Measurements from ENCODE around the gene SYCE3. TPM values are rescaled to one million over a fixed set of nuclear protein-coding genes. Genes with fewer than 3 reads are reported as not detected.

SYCE3 gene
- total and polyA plus RNA-seq, 7 donors: not detected

DNA sequence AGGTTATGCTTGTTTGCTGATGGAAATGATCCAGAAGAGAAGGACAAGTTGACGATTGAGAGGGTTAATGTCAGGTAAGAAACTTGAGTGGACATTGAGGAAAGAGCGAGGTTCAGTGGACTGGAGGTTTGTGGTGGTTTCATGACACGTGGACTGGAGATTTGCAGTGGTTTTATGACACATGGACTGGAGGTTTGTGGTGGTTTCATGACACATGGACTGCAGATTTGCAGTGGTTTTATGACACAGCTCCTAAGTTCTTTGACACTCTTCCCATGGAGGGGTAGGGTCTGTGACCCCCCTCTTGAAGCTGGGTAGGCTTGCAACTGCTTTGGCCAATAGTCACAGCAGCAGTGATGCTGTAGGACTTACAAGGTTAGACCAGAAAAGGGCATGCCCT, 32.5 kb upstream of the SYCE3 start:
- 87 to 88% methylated on average over 3 of the region's 3 CpGs for WGBS, 2 donors
- no peak for TF ChIP-seq POLR2A (IDR thresholded peaks at IDR 0.05)
- TF ChIP-seq EP300 (IDR thresholded peaks at IDR 0.05): no peak
- no peak for TF ChIP-seq CTCF (IDR thresholded peaks at IDR 0.05)
- no peak for TF ChIP-seq POLR2AphosphoS5 (IDR thresholded peaks at IDR 0.05)
- H3K27me3 ChIP-seq: peaks cover 5 to 30% (median 21%) of the 10 kb centered on the region in 3 donors
- H3K36me3 ChIP-seq: no peaks in the 10 kb centered on the region
- no peak for DNase-seq
- H3K9me3 ChIP-seq: no peaks in the 10 kb centered on the region
- intact Hi-C loops (cut with DNase I): no loop called here
- H3K4me3 ChIP-seq: no peak overlapping the region
- peaks cover 0 to 5% (median 4%) of the 10 kb centered on the region in 4 donors for H3K4me1 ChIP-seq
- H3K27ac ChIP-seq: no peak overlapping the region

DNA sequence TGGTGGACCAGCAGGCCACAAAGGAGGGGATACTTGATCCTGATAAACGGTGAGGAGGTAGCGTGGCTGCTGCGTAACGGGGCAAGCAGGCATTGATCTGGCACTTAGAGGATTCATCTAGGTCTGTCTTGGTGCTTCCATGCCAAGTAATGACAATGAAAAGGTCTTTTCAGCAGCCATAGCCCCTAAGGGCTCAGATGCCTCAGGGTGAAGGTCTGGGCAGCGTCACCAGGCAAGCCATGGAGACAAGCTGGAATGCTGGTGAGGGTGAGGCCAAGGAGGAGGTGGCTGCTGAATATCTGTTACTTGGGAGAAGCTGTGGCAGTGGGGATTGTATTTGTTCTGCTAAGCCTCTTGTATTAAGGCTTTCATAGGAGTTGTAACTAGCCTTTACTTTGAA, 24.7 kb upstream of the SYCE3 start:
- TF ChIP-seq POLR2AphosphoS5 (IDR thresholded peaks at IDR 0.05) (no peak), POLR2A (IDR thresholded peaks at IDR 0.05) (no peak), CTCF (IDR thresholded peaks at IDR 0.05) (no peak), EP300 (IDR thresholded peaks at IDR 0.05) (no peak)
- no peak overlapping the region for H3K27ac ChIP-seq
- WGBS, 2 donors: 94 to 96% methylated on average over 5 of the region's 5 CpGs
- no peak overlapping the region for H3K4me3 ChIP-seq
- H3K36me3 ChIP-seq: no peaks in the 10 kb centered on the region
- intact Hi-C loops (cut with DNase I): no loop called here
- no peaks in the 10 kb centered on the region for H3K9me3 ChIP-seq
- no peak for DNase-seq
- peaks cover 0 to 9% (median 8%) of the 10 kb centered on the region in 4 donors for H3K4me1 ChIP-seq
- no peaks in the 10 kb centered on the region for H3K27me3 ChIP-seq

GRCh38 chr22:50586416-50586815, 23.7 kb upstream of the SYCE3 start:
- Histone ChIP-seq H3K27me3 (no peaks in the 10 kb centered on the region), H3K4me3 (no peak overlapping the region), H3K4me1 (peaks cover 0 to 16% (median 14%) of the 10 kb centered on the region in 4 donors), H3K27ac (no peak overlapping the region), H3K36me3 (no peaks in the 10 kb centered on the region), H3K9me3 (no peaks in the 10 kb centered on the region)
- intact Hi-C loops (cut with DNase I): no loop called here
- DNase-seq: no peak
- TF ChIP-seq CTCF (IDR thresholded peaks at IDR 0.05) (no peak), POLR2A (IDR thresholded peaks at IDR 0.05) (no peak), EP300 (IDR thresholded peaks at IDR 0.05) (no peak), POLR2AphosphoS5 (IDR thresholded peaks at IDR 0.05) (no peak)
- WGBS, 2 donors: 85 to 95% methylated on average over 5 of the region's 5 CpGs

GRCh38 chr22:50585781-50586180, 23.1 kb upstream of the SYCE3 start:
- H3K4me1 ChIP-seq: peaks cover 0 to 21% (median 18%) of the 10 kb centered on the region in 4 donors
- intact Hi-C loops (cut with DNase I): no loop called here
- H3K36me3 ChIP-seq: no peaks in the 10 kb centered on the region
- H3K9me3 ChIP-seq: no peaks in the 10 kb centered on the region
- DNase-seq: no peak
- no peak overlapping the region for H3K4me3 ChIP-seq
- WGBS, 2 donors: 89 to 94% methylated on average over 8 of the region's 8 CpGs
- no peaks in the 10 kb centered on the region for H3K27me3 ChIP-seq
- H3K27ac ChIP-seq: no peak overlapping the region
- TF ChIP-seq POLR2AphosphoS5 (IDR thresholded peaks at IDR 0.05) (no peak), CTCF (IDR thresholded peaks at IDR 0.05) (no peak), POLR2A (IDR thresholded peaks at IDR 0.05) (no peak), EP300 (IDR thresholded peaks at IDR 0.05) (no peak)

DNA sequence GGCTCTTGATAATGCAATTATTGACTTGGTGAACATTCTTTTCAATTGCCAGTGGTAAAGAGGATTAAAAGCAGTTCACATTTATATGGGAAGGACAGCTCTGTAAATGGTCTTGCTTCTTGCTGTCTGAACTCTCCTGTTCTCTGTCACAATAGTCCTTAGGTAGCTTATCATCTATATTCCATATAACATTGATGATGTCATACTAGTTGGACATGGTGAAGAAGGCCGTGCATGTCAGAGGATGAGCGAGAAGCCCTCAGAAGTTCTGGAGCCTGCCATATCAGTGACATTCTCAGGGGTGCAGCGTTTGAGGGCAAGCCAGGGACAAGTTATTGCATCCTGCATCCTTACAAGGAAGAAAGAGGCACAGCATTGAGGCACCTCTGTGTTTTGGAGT, 22.5 kb upstream of the SYCE3 start:
- Histone ChIP-seq H3K27ac (no peak overlapping the region), H3K4me3 (no peak overlapping the region), H3K36me3 (peaks cover 0 to 1% (median 0%) of the 10 kb centered on the region in 4 donors), H3K4me1 (peaks cover 0 to 21% (median 18%) of the 10 kb centered on the region in 4 donors), H3K9me3 (no peaks in the 10 kb centered on the region), H3K27me3 (no peaks in the 10 kb centered on the region)
- intact Hi-C loops (cut with DNase I): no loop called here
- 94% methylated on average over 3 of the region's 3 CpGs for WGBS, 2 donors
- TF ChIP-seq EP300 (IDR thresholded peaks at IDR 0.05) (no peak), CTCF (IDR thresholded peaks at IDR 0.05) (no peak)
- DNase-seq: no peak
